SK-N-MC (cell line): Measurements from ENCODE around the gene PITRM1.

ENCODE experiments used
- DNase-seq: peaks from one replicate; pipeline ENCODE4 v3.0.0-alpha.2; 2011; ENCODE audit warnings: low read depth, low spot score
- H3K27ac ChIP-seq: fragments of 200-600 bp; sonication (generic); 2 replicates; pipeline ENCODE4 v1.5.1; 2016; ENCODE audit warnings: mixed run types
- H3K36me3 ChIP-seq: fragments of 200-600 bp; sonication (generic); 2 replicates; pipeline ENCODE4 v1.6.1; 2017; ENCODE audit warnings: antibody characterized with exemption, low read length, mixed read lengths; ENCODE audit not compliant: insufficient read depth
- H3K4me3 ChIP-seq: fragments of 200-600 bp; sonication (generic); 2 replicates; pipeline ENCODE4 v1.5.1; 2016
- H3K9ac ChIP-seq: fragments of 200-600 bp; sonication (generic); 2 replicates; pipeline ENCODE4 v1.8.0; 2017; ENCODE audit warnings: mixed run types, mixed read lengths; ENCODE audit not compliant: insufficient read length
- H3K9me3 ChIP-seq: fragments of 200-600 bp; sonication (generic); 2 replicates; pipeline ENCODE4 v1.6.1; 2017; ENCODE audit warnings: low read depth, mild to moderate bottlenecking, antibody characterized with exemption, low read length, moderate library complexity, mixed read lengths
- EZH2 ChIP-seq: fragments of 200-600 bp; sonication (generic); IDR thresholded peaks from one replicate; pipeline ENCODE4 v1.6.1; 2017; ENCODE audit warnings: antibody characterized with exemption
- FOXP2 ChIP-seq: optimal IDR thresholded peaks from 2 replicates; pipeline ENCODE3; 2011; ENCODE audit warnings: mild to moderate bottlenecking, moderate library complexity; ENCODE audit not compliant: insufficient read depth; ENCODE audit errors: extremely low read length, control extremely low read depth
- POLR2AphosphoS5 ChIP-seq: IDR thresholded peaks from 2 replicates; pipeline ENCODE4 v1.6.1; 2012; ENCODE audit warnings: mild to moderate bottlenecking, low read depth, low read length, borderline replicate concordance

Gene PITRM1

DNA sequence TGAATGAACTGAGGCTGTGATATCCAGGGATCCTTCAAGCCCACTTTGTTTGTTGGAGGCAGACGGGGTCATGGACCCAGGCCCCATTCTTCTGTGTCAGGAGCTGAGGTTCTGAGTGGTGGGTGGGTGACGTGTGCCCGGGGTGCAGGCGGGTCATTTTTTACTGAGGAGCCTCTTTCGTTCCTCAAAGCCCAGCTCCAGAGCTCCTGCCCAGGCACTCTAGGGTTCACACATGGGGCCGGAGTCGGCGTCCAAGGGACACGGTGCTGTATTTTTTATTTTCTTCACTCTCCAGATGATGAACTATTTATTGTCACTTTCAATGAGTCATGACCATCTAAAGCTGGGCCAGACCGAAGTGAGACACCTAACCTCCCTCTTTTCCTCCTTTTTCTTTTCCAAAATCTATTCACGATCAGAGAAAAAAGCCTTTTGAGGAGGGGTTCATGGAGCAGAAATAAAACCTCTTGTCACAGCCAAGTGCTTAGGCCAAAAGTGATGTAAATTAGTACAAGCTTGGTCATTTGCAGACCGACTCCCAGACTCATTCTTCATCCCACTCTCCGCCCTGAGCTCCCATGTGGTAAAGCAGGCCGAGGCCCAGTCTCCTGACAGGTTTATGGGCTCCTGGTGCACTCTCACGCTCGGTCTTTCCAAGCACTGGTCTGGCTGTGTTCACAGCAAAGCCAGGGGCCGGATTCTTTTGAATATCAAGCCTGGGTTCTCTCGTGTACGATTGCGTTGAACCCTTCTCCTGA, 41.4 kb upstream of the PITRM1 start:
- no peak overlapping the region for H3K27ac ChIP-seq
- no peak for DNase-seq
- TF ChIP-seq POLR2AphosphoS5 (no peak), FOXP2 (no peak), EZH2 (no peak)

DNA sequence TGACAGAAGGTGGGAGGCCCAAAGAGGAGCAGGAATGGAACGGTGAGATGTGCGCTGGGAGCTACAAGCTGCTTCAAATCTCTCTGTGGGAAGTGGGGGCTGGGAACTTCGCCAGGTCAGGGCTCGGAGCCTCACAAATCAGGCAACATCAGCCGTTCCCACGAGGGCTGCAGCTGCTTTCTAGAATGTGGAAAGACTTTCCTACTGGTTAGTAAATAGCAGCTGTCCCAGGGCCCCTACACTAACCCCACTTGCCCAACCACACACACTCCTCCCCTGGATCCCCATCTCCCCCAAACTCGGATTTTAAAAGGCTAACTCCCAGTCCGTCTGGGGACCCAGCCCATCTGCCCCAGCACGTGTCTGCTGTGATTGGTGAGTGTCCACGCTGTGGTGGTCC, 40.6 kb upstream of the PITRM1 start:
- TF ChIP-seq EZH2 (no peak), FOXP2 (no peak), POLR2AphosphoS5 (no peak)
- H3K36me3 ChIP-seq: no peaks in the 10 kb centered on the region
- H3K4me3 ChIP-seq: no peak overlapping the region
- no peak overlapping the region for H3K9ac ChIP-seq
- no peak overlapping the region for H3K27ac ChIP-seq
- no peak for DNase-seq
- no peaks in the 10 kb centered on the region for H3K9me3 ChIP-seq

More for the DNA sequence above, 41.4 kb upstream of the PITRM1 start:
- no peaks in the 10 kb centered on the region for H3K9me3 ChIP-seq
- no peaks in the 10 kb centered on the region for H3K36me3 ChIP-seq
- no peak overlapping the region for H3K9ac ChIP-seq
- H3K4me3 ChIP-seq: no peak overlapping the region

GRCh38 chr10:3210251-3210877, 37.8 kb upstream of the PITRM1 start:
- Histone ChIP-seq H3K4me3 (no peak overlapping the region), H3K9ac (no peak overlapping the region), H3K9me3 (no peaks in the 10 kb centered on the region), H3K27ac (no peak overlapping the region), H3K36me3 (no peaks in the 10 kb centered on the region)
- no peak for DNase-seq
- no peak for TF ChIP-seq EZH2
- no peak for TF ChIP-seq POLR2AphosphoS5

DNA sequence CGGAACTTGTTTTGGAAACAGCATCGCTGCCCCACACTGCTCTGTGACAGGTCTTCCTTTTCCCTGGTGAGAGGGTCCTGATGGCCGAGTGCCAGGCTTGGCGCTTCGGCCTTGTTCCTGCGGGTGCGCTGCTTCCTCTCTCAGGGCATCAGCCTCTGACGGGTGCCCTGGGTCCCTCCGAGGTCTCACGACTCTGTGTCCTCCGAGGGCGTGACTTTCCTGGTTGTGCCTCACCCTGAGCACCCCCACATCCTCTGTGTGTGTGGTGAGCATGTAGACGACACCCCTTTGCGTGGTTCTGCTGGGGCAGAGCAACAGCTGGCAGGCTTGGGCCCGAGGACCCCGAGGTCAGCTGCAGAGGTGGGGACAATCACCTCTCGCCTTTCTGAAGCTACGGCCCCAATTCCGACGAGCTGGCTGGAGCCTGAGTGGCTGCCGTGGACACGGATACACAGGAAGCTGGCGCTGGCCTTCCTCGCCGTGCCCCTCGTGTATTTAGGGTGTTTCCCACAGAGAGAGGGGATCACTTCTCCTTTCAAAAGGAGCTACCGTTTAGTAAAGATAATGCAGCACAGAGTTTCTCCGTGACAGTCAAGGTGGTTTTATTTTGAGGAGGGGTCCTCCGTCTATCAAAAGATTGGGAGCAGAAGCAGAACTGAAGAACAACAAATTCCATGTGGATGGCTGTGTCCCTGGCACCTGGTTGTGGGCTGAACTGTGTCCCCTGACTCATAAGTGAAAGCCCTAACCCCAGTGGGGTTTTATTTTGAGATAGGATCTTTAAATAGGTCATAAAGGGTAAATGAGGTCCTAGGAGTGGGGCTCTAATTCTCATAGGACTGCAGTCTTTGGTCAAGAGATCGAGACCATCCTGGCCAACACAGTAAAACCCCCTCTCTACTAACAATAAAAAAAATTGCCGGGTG, 36.2 kb upstream of the PITRM1 start:
- DNase-seq: no peak
- H3K27ac ChIP-seq: no peak overlapping the region
- no peaks in the 10 kb centered on the region for H3K9me3 ChIP-seq
- TF ChIP-seq EZH2 (no peak), FOXP2 (no peak), POLR2AphosphoS5 (no peak)
- no peaks in the 10 kb centered on the region for H3K36me3 ChIP-seq
- no peak overlapping the region for H3K4me3 ChIP-seq
- no peak overlapping the region for H3K9ac ChIP-seq

GRCh38 chr10:3207351-3207750, 34.8 kb upstream of the PITRM1 start:
- Histone ChIP-seq H3K4me3 (no peak overlapping the region), H3K36me3 (no peaks in the 10 kb centered on the region), H3K27ac (no peak overlapping the region), H3K9me3 (no peaks in the 10 kb centered on the region), H3K9ac (no peak overlapping the region)
- DNase-seq: no peak
- TF ChIP-seq POLR2AphosphoS5 (no peak), EZH2 (no peak), FOXP2 (no peak)

GRCh38 chr10:3206511-3207157, 34.1 kb upstream of the PITRM1 start:
- DNase-seq: no peak
- Histone ChIP-seq H3K27ac (no peak overlapping the region), H3K9ac (no peak overlapping the region), H3K36me3 (no peaks in the 10 kb centered on the region), H3K9me3 (no peaks in the 10 kb centered on the region), H3K4me3 (no peak overlapping the region)
- no peak for TF ChIP-seq EZH2
- no peak for TF ChIP-seq POLR2AphosphoS5

DNA sequence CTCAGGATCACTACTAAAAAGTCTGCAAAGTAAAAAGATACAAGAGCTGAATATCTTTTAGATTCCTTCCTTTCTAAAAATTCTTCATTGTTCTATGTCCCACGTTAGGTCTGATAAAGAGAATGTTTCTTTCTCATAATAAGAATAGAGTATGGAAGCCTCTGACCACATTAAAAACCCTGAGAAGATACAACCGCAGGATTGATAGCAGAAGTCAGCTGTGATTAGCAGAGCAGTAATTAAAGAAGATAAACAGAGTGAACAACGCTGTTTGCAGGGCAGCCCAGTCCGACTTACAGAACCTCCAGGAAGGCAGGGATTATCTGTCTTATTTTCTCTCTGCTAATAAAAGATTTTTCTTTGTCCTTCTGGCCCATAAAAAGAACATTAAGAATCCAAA, 31.4 kb upstream of the PITRM1 start:
- H3K4me3 ChIP-seq: no peak overlapping the region
- no peaks in the 10 kb centered on the region for H3K36me3 ChIP-seq
- no peak overlapping the region for H3K27ac ChIP-seq
- TF ChIP-seq POLR2AphosphoS5 (no peak), EZH2 (no peak), FOXP2 (no peak)
- DNase-seq: no peak
- no peak overlapping the region for H3K9ac ChIP-seq
- no peaks in the 10 kb centered on the region for H3K9me3 ChIP-seq
